CD4-positive, alpha-beta T cell (primary cell): ENCODE measurements around the gene ATXN1. TPM values are rescaled to one million over a fixed set of nuclear protein-coding genes. Genes with fewer than 3 reads are reported as not detected.

ENCODE experiments used
- ATAC-seq: fragments of 200-7000 bp; cut with Tn5 transposase; one replicate; pipeline ENCODE4 v1.10.0; 2022; ENCODE audit warnings: mild to moderate bottlenecking; ENCODE audit not compliant: poor library complexity
- CTCF ChIA-PET: fragments of 350-600 bp; sonication (Branson Sonifier 250); formaldehyde crosslinking; loops from one replicate; lab custom pipeline; 2021; ENCODE audit warnings: antibody characterized with exemption, inconsistent platforms; lab: Charles Lee
- POLR2A ChIA-PET: fragments of 350-600 bp; sonication (Branson Sonifier 250); formaldehyde crosslinking; loops from one replicate; lab custom pipeline; 2021; ENCODE audit warnings: antibody characterized with exemption, inconsistent platforms; lab: Charles Lee
- DNase-seq, 14 experiments: peaks; one replicate each; pipeline ENCODE4 v3.0.0-alpha.2; 2013 to 2020; ENCODE audit warnings: mixed read lengths in 2 of 14
- H3K27ac ChIP-seq, 2 donors: one replicate each; pipeline versions ENCODE4 v1.5.1 to v1.7.0; 2013; ENCODE audit warnings: low read length in 2 of 2, low read depth in 1 of 2, mild to moderate bottlenecking in 1 of 2
- H3K27me3 ChIP-seq, 2 experiments: 1 replicate in 1 of 2; 2 replicates in 1 of 2; pipeline versions ENCODE4 v1.6.1 to v1.7.0; 2013; ENCODE audit warnings: low read length in 2 of 2, control low read depth in 1 of 2, mild to moderate bottlenecking in 1 of 2, moderate library complexity in 1 of 2; ENCODE audit not compliant: insufficient read depth in 2 of 2, control insufficient read depth in 1 of 2
- H3K36me3 ChIP-seq: one replicate; pipeline ENCODE4 v1.6.1; 2013; ENCODE audit warnings: low read length, control low read depth; ENCODE audit not compliant: insufficient read depth
- H3K4me1 ChIP-seq: one replicate; pipeline ENCODE4 v1.6.1; 2013; ENCODE audit warnings: low read length, control low read depth; ENCODE audit not compliant: insufficient read depth
- H3K4me3 ChIP-seq: one replicate; pipeline ENCODE4 v1.5.1; 2013; ENCODE audit warnings: mild to moderate bottlenecking, low read length, moderate library complexity
- H3K9me3 ChIP-seq, 2 experiments: 1 replicate in 1 of 2; 2 replicates in 1 of 2; pipeline versions ENCODE4 v1.6.1 to v1.7.0; 2013; ENCODE audit warnings: low read length in 2 of 2, mild to moderate bottlenecking in 2 of 2, control low read depth in 1 of 2, moderate library complexity in 1 of 2; ENCODE audit not compliant: control insufficient read depth in 1 of 2, insufficient read depth in 1 of 2
- H3K27ac Mint-ChIP-seq: one replicate; pipeline ENCODE4 v1.8.0; 2020; ENCODE audit warnings: mixed read lengths
- H3K27me3 Mint-ChIP-seq: one replicate; pipeline ENCODE4 v1.8.0; 2021; ENCODE audit warnings: mixed read lengths
- H3K36me3 Mint-ChIP-seq: one replicate; pipeline ENCODE4 v1.8.0; 2021; ENCODE audit warnings: low read depth, mixed read lengths
- H3K4me1 Mint-ChIP-seq: one replicate; pipeline ENCODE4 v1.8.0; 2021; ENCODE audit warnings: low read depth, mixed read lengths
- H3K4me3 Mint-ChIP-seq: one replicate; pipeline ENCODE4 v1.8.0; 2020; ENCODE audit warnings: mild to moderate bottlenecking, mixed read lengths
- H3K9me3 Mint-ChIP-seq: one replicate; pipeline ENCODE4 v1.8.0; 2020; ENCODE audit warnings: mixed read lengths
- intact Hi-C, 2 experiments: fragments of 100-400 bp; cut with DNase I in 1 of 2; cut with micrococcal nuclease in 1 of 2; formaldehyde crosslinking; loops; one replicate each; pipeline versions ENCODE4 v1.15.1 to v1.9.0; 2023 to 2025; cut with DNase I, micrococcal nuclease
- total RNA-seq, 174 experiments: library from RNA in 2 of 174; stranded (reverse) in 2 of 174; gene quantifications; one replicate each; pipeline ENCODE4 v1.2.3 and lab custom pipeline; 2021 to 2026
- TF ChIP-seq, protein P1 (sequence below): fragments of 200-600 bp; IDR thresholded peaks from one replicate; pipeline ENCODE4 v1.8.0; 2022; ENCODE audit warnings: antibody characterized with exemption, mild to moderate bottlenecking

The ATXN1 gene
- total RNA-seq, 2 experiments from 2014 or later, result 74.2 to 76.7 TPM

DNA sequence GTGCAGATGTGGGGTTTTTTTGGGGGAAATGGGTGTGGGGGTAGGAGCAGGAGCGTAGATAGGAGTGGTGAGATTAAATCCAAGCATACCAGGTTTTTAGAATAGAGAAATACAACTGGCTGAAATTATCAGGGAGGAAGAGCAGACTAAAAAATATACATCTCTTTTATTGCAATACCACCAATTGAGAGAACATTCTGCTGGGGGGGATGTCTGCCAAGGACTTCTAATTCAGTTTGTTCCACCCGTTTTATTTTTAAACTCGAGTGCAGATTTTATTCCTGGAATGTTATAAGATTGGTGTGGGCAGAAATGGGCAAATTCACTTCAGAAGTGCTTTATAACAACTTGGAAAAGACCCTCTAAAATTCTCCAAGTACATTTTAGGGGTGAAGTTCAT lies 330.2 kb downstream of the ATXN1 start:
- Mint-ChIP-seq H3K36me3 (no peaks in the 10 kb centered on the region), H3K27me3 (no peaks in the 10 kb centered on the region), H3K4me1 (peaks cover 41% of the 10 kb centered on the region), H3K27ac (no peak overlapping the region), H3K9me3 (no peaks in the 10 kb centered on the region), H3K4me3 (no peak overlapping the region)
- intact Hi-C loops, result no loop called here
- Histone ChIP-seq H3K4me1 (peaks cover 20% of the 10 kb centered on the region), H3K27ac (no peak overlapping the region), H3K27me3 (no peaks in the 10 kb centered on the region), H3K4me3 (no peak overlapping the region), H3K36me3 (no peaks in the 10 kb centered on the region), H3K9me3 (no peaks in the 10 kb centered on the region)
- DNase-seq (no peak), ATAC-seq (no peak)
- CTCF ChIA-PET, result no interaction called here
- TF ChIP-seq, protein P1, sequence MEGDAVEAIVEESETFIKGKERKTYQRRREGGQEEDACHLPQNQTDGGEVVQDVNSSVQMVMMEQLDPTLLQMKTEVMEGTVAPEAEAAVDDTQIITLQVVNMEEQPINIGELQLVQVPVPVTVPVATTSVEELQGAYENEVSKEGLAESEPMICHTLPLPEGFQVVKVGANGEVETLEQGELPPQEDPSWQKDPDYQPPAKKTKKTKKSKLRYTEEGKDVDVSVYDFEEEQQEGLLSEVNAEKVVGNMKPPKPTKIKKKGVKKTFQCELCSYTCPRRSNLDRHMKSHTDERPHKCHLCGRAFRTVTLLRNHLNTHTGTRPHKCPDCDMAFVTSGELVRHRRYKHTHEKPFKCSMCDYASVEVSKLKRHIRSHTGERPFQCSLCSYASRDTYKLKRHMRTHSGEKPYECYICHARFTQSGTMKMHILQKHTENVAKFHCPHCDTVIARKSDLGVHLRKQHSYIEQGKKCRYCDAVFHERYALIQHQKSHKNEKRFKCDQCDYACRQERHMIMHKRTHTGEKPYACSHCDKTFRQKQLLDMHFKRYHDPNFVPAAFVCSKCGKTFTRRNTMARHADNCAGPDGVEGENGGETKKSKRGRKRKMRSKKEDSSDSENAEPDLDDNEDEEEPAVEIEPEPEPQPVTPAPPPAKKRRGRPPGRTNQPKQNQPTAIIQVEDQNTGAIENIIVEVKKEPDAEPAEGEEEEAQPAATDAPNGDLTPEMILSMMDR, result no peak
- POLR2A ChIA-PET, result no interaction called here

DNA sequence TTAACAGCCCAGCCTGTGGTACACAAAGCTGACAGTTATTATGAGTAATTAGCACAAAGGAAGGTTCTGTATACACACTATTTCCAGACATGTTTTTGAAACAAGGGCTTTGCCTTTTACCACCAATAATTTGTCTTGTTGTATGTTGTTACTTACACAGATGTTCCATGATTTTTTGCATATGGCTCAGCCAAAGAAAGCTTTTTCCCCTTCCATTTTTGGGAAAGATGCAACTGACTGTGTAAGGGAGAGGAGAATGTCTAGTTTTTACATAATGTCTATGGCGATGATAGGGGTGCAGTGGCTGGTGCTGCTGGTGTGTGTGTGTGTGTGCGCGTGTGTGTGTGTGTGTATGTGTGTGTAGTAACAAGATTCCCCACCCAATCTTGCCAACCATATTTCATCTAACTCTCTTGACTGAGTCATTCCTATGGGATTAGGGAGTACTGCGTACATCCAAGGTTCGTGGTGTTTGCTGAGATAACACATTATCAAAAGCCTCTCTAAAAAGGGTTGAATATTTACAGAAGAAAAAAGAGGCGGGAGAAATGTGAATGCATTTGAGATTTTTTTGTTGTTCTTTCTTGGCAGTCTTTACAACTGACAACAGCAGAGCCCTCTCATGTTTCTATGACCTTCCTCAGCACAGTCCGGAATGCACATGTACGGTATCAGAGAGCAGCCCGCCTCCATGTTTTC lies 330.7 kb downstream of the ATXN1 start:
- Mint-ChIP-seq H3K27ac (no peak overlapping the region), H3K4me3 (no peak overlapping the region), H3K27me3 (no peaks in the 10 kb centered on the region), H3K4me1 (peaks cover 39% of the 10 kb centered on the region), H3K36me3 (no peaks in the 10 kb centered on the region), H3K9me3 (no peaks in the 10 kb centered on the region)
- no peak overlapping the region for H3K27ac ChIP-seq
- no peaks in the 10 kb centered on the region for H3K9me3 ChIP-seq
- H3K27me3 ChIP-seq, result no peaks in the 10 kb centered on the region
- peaks cover 14% of the 10 kb centered on the region for H3K4me1 ChIP-seq
- TF ChIP-seq, protein P1, result no peak
- H3K36me3 ChIP-seq, result no peaks in the 10 kb centered on the region
- intact Hi-C loops, result no loop called here
- ChIA-PET CTCF (interaction anchor here (0.6 to 1.8 kb wide), 2 partner anchors 23 to 99 kb away, joined by 3 read pairs; no protein-coding TSS in a partner anchor), POLR2A (no interaction called here)
- H3K4me3 ChIP-seq, result no peak overlapping the region
- DNase-seq (no peak), ATAC-seq (no peak)

DNA sequence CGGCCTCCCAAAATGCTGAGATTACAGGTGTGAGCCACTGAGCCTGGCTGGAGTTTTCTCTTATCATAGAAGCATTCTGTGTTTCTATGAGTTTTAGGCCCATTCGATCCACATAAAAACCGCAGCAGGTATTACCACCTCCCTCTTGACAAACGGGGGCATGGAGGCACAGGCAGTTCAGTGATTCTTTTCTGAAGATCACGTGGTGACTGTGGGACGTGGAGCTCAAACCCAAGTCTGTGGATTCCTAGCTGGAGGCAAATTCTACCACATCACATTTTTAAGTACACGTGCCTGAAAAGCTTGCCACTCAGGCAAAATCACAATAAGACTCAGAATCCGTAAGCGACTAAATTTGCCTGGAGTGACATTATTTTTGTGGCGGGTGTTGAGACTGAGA lies 331.6 kb downstream of the ATXN1 start:
- H3K36me3 ChIP-seq, result no peaks in the 10 kb centered on the region
- H3K27ac ChIP-seq, result no peak overlapping the region
- H3K9me3 Mint-ChIP-seq, result no peaks in the 10 kb centered on the region
- DNase-seq (no peak), ATAC-seq (no peak)
- no peaks in the 10 kb centered on the region for H3K9me3 ChIP-seq
- POLR2A ChIA-PET, result no interaction called here
- peaks cover 30% of the 10 kb centered on the region for H3K4me1 Mint-ChIP-seq
- TF ChIP-seq, protein P1, result no peak
- H3K27me3 ChIP-seq, result no peaks in the 10 kb centered on the region
- H3K36me3 Mint-ChIP-seq, result no peaks in the 10 kb centered on the region
- intact Hi-C loops, result no loop called here
- H3K27me3 Mint-ChIP-seq, result no peaks in the 10 kb centered on the region
- H3K4me3 Mint-ChIP-seq, result no peak overlapping the region
- H3K27ac Mint-ChIP-seq, result no peak overlapping the region
- H3K4me1 ChIP-seq, result peaks cover 6% of the 10 kb centered on the region
- H3K4me3 ChIP-seq, result no peak overlapping the region
- CTCF ChIA-PET, result interaction anchor here (0.6 to 1.8 kb wide), 2 partner anchors 24 to 98 kb away, joined by 3 read pairs; no protein-coding TSS in a partner anchor
